Right lobe of liver (tissue), 4 donors: ENCODE results near the gene IGFALS.

ENCODE experiments used
- CTCF ChIP-seq, 4 donors: fragments of 200-600 bp in 3 of 4; fragments of 450-650 bp in 1 of 4; IDR thresholded peaks; one replicate each; pipeline versions ENCODE4 v1.5.1 to v1.8.0; 2016 to 2022; ENCODE audit warnings: antibody characterized with exemption in 4 of 4, mild to moderate bottlenecking in 2 of 4
- POLR2A ChIP-seq: fragments of 450-650 bp; IDR thresholded peaks from one replicate; pipeline ENCODE4 v1.6.1; 2017; ENCODE audit warnings: antibody characterized with exemption, mild to moderate bottlenecking
- donor health status: DM: no; HTN: no; CAD: no.
- donor health status: DM: no; HTN: no; CAD: no.
- donor health status: DM: no; HTN: yes; CAD: no.

GRCh38 chr16:1779741-1780676 lies 13.5 kb downstream of the IGFALS start:
- TF ChIP-seq CTCF (IDR thresholded peaks at IDR 0.05): peak in 1 of 4 donors; percentile 29
- peak; percentile 21 for TF ChIP-seq POLR2A
